Measurements from ENCODE around the gene ADIG.

The ADIG gene

DNA sequence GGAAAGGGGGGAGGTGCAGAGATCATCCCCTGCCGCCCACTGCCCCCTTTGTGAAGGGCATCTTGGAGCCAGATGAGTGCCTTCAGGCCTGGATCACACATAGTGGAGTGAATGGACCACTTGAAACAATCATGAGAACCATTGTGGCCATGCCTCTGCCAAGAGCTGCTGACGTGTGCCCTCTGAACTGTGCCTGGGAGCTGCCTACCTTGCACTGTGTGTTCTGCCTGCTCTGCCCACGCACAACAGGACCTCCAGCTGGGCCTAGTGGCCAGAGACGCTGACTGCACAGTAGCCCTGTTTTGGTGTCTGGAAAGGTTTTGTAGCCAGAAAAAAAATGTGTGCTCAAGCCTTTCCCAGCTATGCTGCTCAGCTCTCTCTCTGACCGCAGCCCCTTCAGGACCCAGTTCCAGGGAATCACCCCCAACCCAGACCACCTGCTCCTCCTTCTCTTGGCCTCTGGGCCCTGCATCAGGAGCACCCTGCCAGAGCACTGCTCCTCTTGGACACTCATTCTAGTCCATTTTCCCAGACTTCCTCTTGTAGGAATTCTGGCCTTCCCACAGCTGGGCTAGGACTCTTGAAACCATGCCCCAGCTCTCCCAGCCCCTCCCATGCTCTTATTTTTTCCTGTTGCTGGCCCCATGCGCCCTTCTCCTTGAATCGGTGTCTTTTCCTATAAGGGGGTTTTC is 1.6 kb upstream of the ADIG start:
- Histone ChIP-seq H3K9me3 (ENCODE audit: control insufficient read depth in 1 of 2, low read length in 2 of 2) (no peaks in the 10 kb centered on the region), H3K36me3 (ENCODE audit: control insufficient read depth in 1 of 2, insufficient read depth in 2 of 2, low read length in 2 of 2) (peaks cover 22 to 34% of the 10 kb centered on the region in 2 donors), H3K4me1 (ENCODE audit: control insufficient read depth in 1 of 2, insufficient read depth in 2 of 2, low read length in 2 of 2) (no peaks in the 10 kb centered on the region), H3K27ac (ENCODE audit: low read length) (no peak overlapping the region), H3K27me3 (ENCODE audit: low read depth, low read length) (no peaks in the 10 kb centered on the region), H3K4me3 (ENCODE audit: low read depth in 1 of 2, low read length in 2 of 2) (no peak overlapping the region)

DNA sequence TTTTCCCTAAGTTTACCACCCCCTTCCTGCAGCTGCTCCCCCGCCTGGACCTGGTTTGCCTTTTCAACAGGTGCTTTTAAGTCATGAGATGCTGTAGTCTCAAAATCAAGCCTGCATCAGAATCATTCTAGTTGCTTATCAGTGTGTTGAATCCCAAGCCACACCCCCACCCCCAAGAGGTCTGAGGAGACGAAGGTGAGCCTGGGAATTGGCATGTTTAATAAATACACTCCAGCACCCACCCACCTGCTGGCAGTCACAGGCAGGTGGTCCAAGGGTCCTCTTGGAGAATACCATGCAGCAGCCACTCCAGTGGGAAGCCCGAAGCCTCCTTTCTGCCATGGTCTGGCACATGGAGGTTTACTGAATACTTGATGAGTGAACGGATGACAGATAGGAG is 1.1 kb upstream of the ADIG start:
- no peaks in the 10 kb centered on the region for H3K4me1 ChIP-seq (ENCODE audit: control insufficient read depth in 1 of 2, insufficient read depth in 2 of 2, low read length in 2 of 2)
- no peaks in the 10 kb centered on the region for H3K27me3 ChIP-seq (ENCODE audit: low read depth, low read length)
- peaks cover 16 to 29% of the 10 kb centered on the region in 2 donors for H3K36me3 ChIP-seq (ENCODE audit: control insufficient read depth in 1 of 2, insufficient read depth in 2 of 2, low read length in 2 of 2)
- H3K9me3 ChIP-seq (ENCODE audit: control insufficient read depth in 1 of 2, low read length in 2 of 2): no peaks in the 10 kb centered on the region
- H3K27ac ChIP-seq (ENCODE audit: low read length): no peak overlapping the region
- H3K4me3 ChIP-seq (ENCODE audit: low read depth in 1 of 2, low read length in 2 of 2): no peak overlapping the region

DNA sequence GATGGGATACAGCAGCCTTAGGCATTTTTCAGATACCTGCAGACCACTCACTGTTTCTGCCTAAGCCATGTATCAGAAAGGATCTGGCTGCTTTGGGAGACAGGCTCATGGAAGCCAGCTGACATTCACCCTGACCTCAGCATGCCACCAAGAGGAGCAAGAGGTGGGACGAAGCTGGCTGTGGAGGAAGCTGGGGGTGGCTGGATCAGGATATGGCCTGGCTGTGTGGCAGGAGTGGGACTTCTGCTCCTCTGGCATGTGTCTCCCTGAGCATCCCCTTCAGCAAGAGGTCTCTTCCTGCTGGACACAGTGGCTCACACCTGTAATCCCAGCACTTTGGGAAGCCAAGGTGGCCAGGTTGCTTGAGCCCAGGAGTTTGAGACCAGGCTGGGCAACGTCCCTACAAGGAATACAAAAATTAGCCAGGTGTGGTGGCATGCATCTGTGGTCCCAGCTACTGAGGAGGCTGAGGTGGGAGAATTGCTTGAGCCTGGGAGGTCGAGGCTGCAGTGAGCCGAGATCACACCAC is 897 bp downstream of the ADIG start:
- Histone ChIP-seq H3K27ac (ENCODE audit: low read length) (no peak overlapping the region), H3K4me3 (ENCODE audit: low read depth in 1 of 2, low read length in 2 of 2) (no peak overlapping the region), H3K27me3 (ENCODE audit: low read depth, low read length) (no peaks in the 10 kb centered on the region), H3K9me3 (ENCODE audit: control insufficient read depth in 1 of 2, low read length in 2 of 2) (no peaks in the 10 kb centered on the region), H3K4me1 (ENCODE audit: control insufficient read depth in 1 of 2, insufficient read depth in 2 of 2, low read length in 2 of 2) (no peaks in the 10 kb centered on the region), H3K36me3 (ENCODE audit: control insufficient read depth in 1 of 2, insufficient read depth in 2 of 2, low read length in 2 of 2) (peaks cover 0 to 9% of the 10 kb centered on the region in 2 donors)

DNA sequence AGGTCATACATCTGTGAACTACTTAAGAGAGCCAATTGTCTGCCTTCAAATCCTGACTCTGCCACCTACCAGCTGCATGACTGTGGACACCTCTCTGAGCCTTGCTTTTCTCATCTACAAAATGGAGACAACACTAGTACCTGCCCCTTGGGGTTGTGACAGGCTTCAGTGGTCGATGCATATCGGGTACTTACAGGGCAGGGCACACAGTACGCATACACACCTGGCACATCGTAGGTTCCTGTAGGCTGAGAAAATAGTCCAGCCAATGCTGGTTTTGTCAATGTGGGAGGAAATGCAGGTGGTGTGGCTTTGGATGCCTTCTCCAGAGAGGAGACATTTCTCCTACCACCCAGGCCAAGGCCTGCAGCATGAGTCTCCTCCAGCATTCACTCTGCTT is 2.3 kb downstream of the ADIG start:
- Histone ChIP-seq H3K36me3 (ENCODE audit: control insufficient read depth in 1 of 2, insufficient read depth in 2 of 2, low read length in 2 of 2) (no peaks in the 10 kb centered on the region), H3K4me3 (ENCODE audit: low read depth in 1 of 2, low read length in 2 of 2) (no peak overlapping the region), H3K27me3 (ENCODE audit: low read depth, low read length) (no peaks in the 10 kb centered on the region), H3K27ac (ENCODE audit: low read length) (no peak overlapping the region), H3K9me3 (ENCODE audit: control insufficient read depth in 1 of 2, low read length in 2 of 2) (no peaks in the 10 kb centered on the region), H3K4me1 (ENCODE audit: control insufficient read depth in 1 of 2, insufficient read depth in 2 of 2, low read length in 2 of 2) (no peaks in the 10 kb centered on the region)

DNA sequence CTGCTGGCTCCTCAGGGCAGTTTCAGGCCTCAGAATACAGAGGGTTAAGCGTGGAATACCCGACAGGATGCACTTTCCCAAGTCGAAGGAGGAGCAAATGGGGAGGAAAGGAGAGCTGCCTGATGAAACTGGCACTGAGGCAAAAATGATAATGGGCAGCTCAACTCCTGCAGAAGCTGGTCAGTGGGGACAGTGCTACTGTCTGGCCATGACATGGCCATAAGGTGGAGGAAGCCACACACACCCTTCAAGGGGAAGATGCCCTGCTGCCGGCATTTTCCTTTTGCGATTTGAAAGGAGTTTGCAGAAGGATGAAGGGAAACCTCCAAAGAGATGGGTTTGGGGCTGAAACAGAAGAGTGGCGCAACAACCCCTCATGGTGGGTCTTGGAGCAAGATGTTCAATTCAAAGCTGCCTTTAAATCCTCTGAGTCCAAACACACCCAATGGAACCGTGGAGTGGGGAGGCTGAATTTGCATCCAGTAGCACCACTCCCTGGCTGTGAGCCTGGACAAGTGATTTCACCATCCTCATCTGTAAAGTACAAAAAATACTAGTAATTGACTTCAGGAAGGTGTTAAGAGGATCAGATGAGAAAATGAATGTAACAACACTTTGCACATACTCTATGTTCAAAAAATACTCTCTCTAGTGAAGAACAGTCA is 3.2 kb downstream of the ADIG start:
- Histone ChIP-seq H3K36me3 (ENCODE audit: control insufficient read depth in 1 of 2, insufficient read depth in 2 of 2, low read length in 2 of 2) (no peaks in the 10 kb centered on the region), H3K27me3 (ENCODE audit: low read depth, low read length) (no peaks in the 10 kb centered on the region), H3K4me3 (ENCODE audit: low read depth in 1 of 2, low read length in 2 of 2) (no peak overlapping the region), H3K4me1 (ENCODE audit: control insufficient read depth in 1 of 2, insufficient read depth in 2 of 2, low read length in 2 of 2) (no peaks in the 10 kb centered on the region), H3K27ac (ENCODE audit: low read length) (no peak overlapping the region), H3K9me3 (ENCODE audit: control insufficient read depth in 1 of 2, low read length in 2 of 2) (no peaks in the 10 kb centered on the region)

DNA sequence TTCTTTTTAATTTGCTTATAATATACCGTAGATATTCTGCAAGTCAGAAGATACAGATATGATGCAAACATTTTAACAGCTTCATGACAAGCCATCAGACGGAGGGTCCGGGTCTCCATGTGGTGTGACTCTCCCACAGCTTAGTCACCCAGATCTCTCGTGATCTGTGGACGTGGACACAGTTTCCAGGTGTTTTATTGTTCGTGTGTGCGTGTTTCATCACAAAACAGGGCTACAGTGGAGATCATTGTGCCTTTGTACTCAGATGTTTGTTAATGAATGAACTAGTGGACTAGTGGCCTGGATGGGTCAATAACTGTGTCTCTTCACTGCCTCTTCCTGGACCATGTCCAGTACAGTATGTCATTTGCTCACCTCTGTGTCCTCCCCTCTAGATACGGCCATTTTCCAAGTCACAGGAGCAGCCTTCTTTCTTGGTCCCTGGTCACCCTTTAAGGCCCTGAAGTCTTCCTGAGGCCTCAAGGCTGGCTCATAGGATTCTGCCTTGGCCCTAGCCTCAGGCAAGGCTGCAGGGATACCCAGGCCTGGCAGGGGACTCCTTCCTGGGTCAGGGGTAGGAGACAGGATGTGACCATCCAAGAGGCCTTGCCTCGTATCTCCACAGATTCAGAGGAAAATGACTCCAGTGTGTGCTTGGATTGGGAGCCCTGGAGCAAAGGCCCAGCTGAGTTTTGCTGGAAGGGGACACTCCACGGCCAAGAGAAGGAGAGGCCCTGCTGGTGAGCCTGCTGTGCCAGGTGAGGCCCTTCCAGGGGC is 4.6 kb downstream of the ADIG start:
- Histone ChIP-seq H3K27me3 (ENCODE audit: low read depth, low read length) (peaks cover 5% of the 10 kb centered on the region), H3K36me3 (ENCODE audit: control insufficient read depth in 1 of 2, insufficient read depth in 2 of 2, low read length in 2 of 2) (no peaks in the 10 kb centered on the region), H3K4me3 (ENCODE audit: low read depth in 1 of 2, low read length in 2 of 2) (no peak overlapping the region), H3K4me1 (ENCODE audit: control insufficient read depth in 1 of 2, insufficient read depth in 2 of 2, low read length in 2 of 2) (no peaks in the 10 kb centered on the region), H3K9me3 (ENCODE audit: control insufficient read depth in 1 of 2, low read length in 2 of 2) (no peaks in the 10 kb centered on the region), H3K27ac (ENCODE audit: low read length) (no peak overlapping the region)

DNA sequence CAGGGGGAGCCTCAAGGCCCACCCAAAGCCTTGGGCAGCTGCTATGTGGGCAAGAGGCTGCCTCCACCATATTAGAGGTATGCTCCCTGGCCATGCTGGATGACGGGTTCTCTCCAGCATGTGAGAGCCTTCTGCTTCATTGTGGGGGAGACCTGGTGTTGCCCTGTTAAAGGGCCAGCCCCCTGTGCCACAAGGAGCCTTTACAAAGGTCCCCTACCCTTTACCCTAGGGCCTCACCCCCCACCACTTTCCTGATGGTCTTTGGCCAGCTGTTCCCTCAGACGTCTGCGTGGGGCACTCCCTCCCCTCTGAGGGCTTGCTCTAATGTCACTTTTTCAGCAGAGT is 5.2 kb downstream of the ADIG start:
- H3K27ac ChIP-seq (ENCODE audit: low read length): no peak overlapping the region
- H3K4me3 ChIP-seq (ENCODE audit: low read depth in 1 of 2, low read length in 2 of 2): no peak overlapping the region
- H3K36me3 ChIP-seq (ENCODE audit: control insufficient read depth in 1 of 2, insufficient read depth in 2 of 2, low read length in 2 of 2): no peaks in the 10 kb centered on the region
- H3K9me3 ChIP-seq (ENCODE audit: control insufficient read depth in 1 of 2, low read length in 2 of 2): no peaks in the 10 kb centered on the region
- no peaks in the 10 kb centered on the region for H3K4me1 ChIP-seq (ENCODE audit: control insufficient read depth in 1 of 2, insufficient read depth in 2 of 2, low read length in 2 of 2)
- peaks cover 5% of the 10 kb centered on the region for H3K27me3 ChIP-seq (ENCODE audit: low read depth, low read length)

DNA sequence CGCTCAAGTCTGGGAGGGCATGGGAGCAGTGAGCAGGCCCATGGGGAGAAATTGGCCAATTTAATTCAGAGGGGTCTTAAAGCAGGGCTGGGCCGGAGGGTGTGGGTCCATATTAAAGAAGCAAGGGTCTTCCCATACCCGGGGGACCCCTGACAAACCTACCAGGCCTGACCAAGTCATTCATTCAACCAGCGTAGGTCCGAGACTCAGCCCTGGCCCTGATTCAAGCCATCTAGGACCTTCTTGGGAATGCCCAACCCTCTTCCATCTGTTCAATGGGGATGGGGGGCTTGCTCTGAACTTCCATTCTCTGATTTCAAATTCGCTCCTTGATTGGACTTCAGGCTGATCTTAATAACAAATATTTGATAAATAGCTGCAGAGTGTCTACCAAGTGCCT is 7.3 kb downstream of the ADIG start:
- H3K4me3 ChIP-seq (ENCODE audit: low read depth in 1 of 2, low read length in 2 of 2): no peak overlapping the region
- peaks cover 5% of the 10 kb centered on the region for H3K27me3 ChIP-seq (ENCODE audit: low read depth, low read length)
- no peaks in the 10 kb centered on the region for H3K36me3 ChIP-seq (ENCODE audit: control insufficient read depth in 1 of 2, insufficient read depth in 2 of 2, low read length in 2 of 2)
- H3K4me1 ChIP-seq (ENCODE audit: control insufficient read depth in 1 of 2, insufficient read depth in 2 of 2, low read length in 2 of 2): no peaks in the 10 kb centered on the region
- H3K9me3 ChIP-seq (ENCODE audit: control insufficient read depth in 1 of 2, low read length in 2 of 2): no peaks in the 10 kb centered on the region
- H3K27ac ChIP-seq (ENCODE audit: low read length): no peak overlapping the region

DNA sequence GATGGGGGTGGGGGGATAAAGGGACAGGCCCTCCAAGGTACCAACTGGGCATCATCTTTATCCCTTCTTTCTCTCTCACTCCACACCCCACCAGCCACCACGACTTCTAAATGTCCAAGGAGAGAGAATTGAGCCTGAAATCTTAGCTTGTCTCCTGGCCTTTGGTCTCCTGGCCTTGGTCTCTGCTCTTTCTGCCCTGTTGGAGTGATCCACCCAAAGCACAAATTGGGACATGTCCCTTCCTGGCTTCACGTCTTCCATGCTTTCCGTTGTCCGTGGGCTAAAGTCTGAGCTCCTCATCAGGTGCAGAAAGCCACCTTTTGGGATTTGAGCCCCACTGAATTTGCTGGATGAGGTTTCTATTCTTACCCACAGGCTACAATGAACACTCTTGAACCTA is 8.4 kb downstream of the ADIG start:
- H3K36me3 ChIP-seq (ENCODE audit: control insufficient read depth in 1 of 2, insufficient read depth in 2 of 2, low read length in 2 of 2): no peaks in the 10 kb centered on the region
- H3K4me3 ChIP-seq (ENCODE audit: low read depth in 1 of 2, low read length in 2 of 2): no peak overlapping the region
- H3K27ac ChIP-seq (ENCODE audit: low read length): no peak overlapping the region
- H3K4me1 ChIP-seq (ENCODE audit: control insufficient read depth in 1 of 2, insufficient read depth in 2 of 2, low read length in 2 of 2): no peaks in the 10 kb centered on the region
- no peaks in the 10 kb centered on the region for H3K9me3 ChIP-seq (ENCODE audit: control insufficient read depth in 1 of 2, low read length in 2 of 2)
- peaks cover 5% of the 10 kb centered on the region for H3K27me3 ChIP-seq (ENCODE audit: low read depth, low read length)

DNA sequence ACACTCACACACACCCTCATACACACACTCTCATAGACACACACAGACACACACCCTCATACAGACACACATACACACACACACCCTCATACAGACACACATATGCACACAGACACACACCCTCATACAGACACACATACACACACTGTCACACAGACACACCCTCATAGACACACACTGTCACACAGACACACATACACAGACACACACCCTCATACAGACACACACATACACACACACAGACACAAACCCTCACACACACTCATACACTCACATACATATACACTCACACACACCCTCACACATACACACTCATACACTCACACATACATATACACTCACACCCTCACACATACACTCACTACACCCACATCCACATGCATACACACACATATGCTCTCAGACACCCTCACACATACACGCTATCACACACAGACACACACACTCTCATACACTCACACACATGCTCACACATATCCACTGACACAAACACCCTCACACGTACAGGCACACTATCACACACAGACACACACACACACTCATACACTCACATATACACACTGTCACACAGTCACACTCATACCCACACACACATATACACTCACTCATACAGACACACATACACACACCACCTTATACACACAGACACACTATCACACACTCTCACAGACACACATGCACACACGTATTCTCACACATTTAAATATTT is 9.1 kb downstream of the ADIG start:
- H3K9me3 ChIP-seq (ENCODE audit: control insufficient read depth in 1 of 2, low read length in 2 of 2): no peaks in the 10 kb centered on the region
- no peaks in the 10 kb centered on the region for H3K36me3 ChIP-seq (ENCODE audit: control insufficient read depth in 1 of 2, insufficient read depth in 2 of 2, low read length in 2 of 2)
- H3K4me1 ChIP-seq (ENCODE audit: control insufficient read depth in 1 of 2, insufficient read depth in 2 of 2, low read length in 2 of 2): no peaks in the 10 kb centered on the region
- no peak overlapping the region for H3K4me3 ChIP-seq (ENCODE audit: low read depth in 1 of 2, low read length in 2 of 2)
- H3K27ac ChIP-seq (ENCODE audit: low read length): no peak overlapping the region
- peaks cover 5% of the 10 kb centered on the region for H3K27me3 ChIP-seq (ENCODE audit: low read depth, low read length)

Measured in muscle layer of duodenum (tissue), 2 donors.